ENCODE data around the gene RARS2. TPM values are rescaled to one million over a fixed set of nuclear protein-coding genes. Genes with fewer than 3 reads are reported as not detected.
"Not testable (repeated sequence)": the region's sequence is repeated elsewhere in the genome, so short reads cannot be mapped to it uniquely, and the experiment has no call there.

The RARS2 gene
- total and polyA plus RNA-seq, 2 donors = 25.3 to 32.1 TPM

- DNase-seq (ENCODE audit: low read depth in 6 of 9, low spot score in 9 of 9) = no peak
- H3K4me3 ChIP-seq (ENCODE audit: low read length in 2 of 2) = no peak overlapping the region
- no peaks in the 10 kb centered on the region for H3K4me1 ChIP-seq (ENCODE audit: control insufficient read depth in 2 of 2, insufficient read depth in 2 of 2, low read length in 2 of 2)
- H3K36me3 ChIP-seq (ENCODE audit: control insufficient read depth in 2 of 2, insufficient read depth in 2 of 2, low read length in 1 of 2) = peaks cover 8 to 41% of the 10 kb centered on the region in 2 donors
- no peaks in the 10 kb centered on the region for H3K9me3 ChIP-seq (ENCODE audit: control insufficient read depth in 2 of 2, insufficient read depth in 1 of 2, low read length in 1 of 2)
- H3K27me3 ChIP-seq (ENCODE audit: control insufficient read depth in 2 of 2, insufficient read depth in 1 of 2, low read length in 1 of 2) = no peaks in the 10 kb centered on the region
- WGBS = 98% methylated on average over 6 of the region's 6 CpGs
- no peak overlapping the region for H3K27ac ChIP-seq (ENCODE audit: low read depth in 1 of 2, low read length in 1 of 2)
Observed at GRCh38 chr6:87501809-87502572, 87.8 kb downstream of the RARS2 start.

GRCh38 chr6:87498048-87498447 is 91.7 kb downstream of the RARS2 start:
- no peak overlapping the region for H3K27ac ChIP-seq (ENCODE audit: low read depth in 1 of 2, low read length in 1 of 2)
- H3K27me3 ChIP-seq (ENCODE audit: control insufficient read depth in 2 of 2, insufficient read depth in 1 of 2, low read length in 1 of 2) = no peaks in the 10 kb centered on the region
- no peak overlapping the region for H3K4me3 ChIP-seq (ENCODE audit: low read length in 2 of 2)

GRCh38 chr6:87494761-87495422 is 94.9 kb downstream of the RARS2 start:
- DNase-seq (ENCODE audit: low read depth in 6 of 9, low spot score in 9 of 9) = peak in 1 of 9 donors; percentile 15
- no peak overlapping the region for H3K4me3 ChIP-seq (ENCODE audit: low read length in 2 of 2)
- H3K9me3 ChIP-seq (ENCODE audit: control insufficient read depth in 2 of 2, insufficient read depth in 1 of 2, low read length in 1 of 2) = no peaks in the 10 kb centered on the region
- WGBS = 94% methylated on average over 8 of the region's 8 CpGs
- no peaks in the 10 kb centered on the region for H3K4me1 ChIP-seq (ENCODE audit: control insufficient read depth in 2 of 2, insufficient read depth in 2 of 2, low read length in 2 of 2)
- H3K36me3 ChIP-seq (ENCODE audit: control insufficient read depth in 2 of 2, insufficient read depth in 2 of 2, low read length in 1 of 2) = no peaks in the 10 kb centered on the region
- no peak overlapping the region for H3K27ac ChIP-seq (ENCODE audit: low read depth in 1 of 2, low read length in 1 of 2)
- no peaks in the 10 kb centered on the region for H3K27me3 ChIP-seq (ENCODE audit: control insufficient read depth in 2 of 2, insufficient read depth in 1 of 2, low read length in 1 of 2)

More at GRCh38 chr6:87498048-87498447, 91.7 kb downstream of the RARS2 start:
- no peaks in the 10 kb centered on the region for H3K9me3 ChIP-seq (ENCODE audit: control insufficient read depth in 2 of 2, insufficient read depth in 1 of 2, low read length in 1 of 2)
- DNase-seq (ENCODE audit: low read depth in 6 of 9, low spot score in 9 of 9) = no peak
- H3K36me3 ChIP-seq (ENCODE audit: control insufficient read depth in 2 of 2, insufficient read depth in 2 of 2, low read length in 1 of 2) = peaks cover 4 to 16% of the 10 kb centered on the region in 2 donors
- no peaks in the 10 kb centered on the region for H3K4me1 ChIP-seq (ENCODE audit: control insufficient read depth in 2 of 2, insufficient read depth in 2 of 2, low read length in 2 of 2)

- H3K27ac ChIP-seq (ENCODE audit: low read depth in 1 of 2, low read length in 1 of 2); H3K9me3 ChIP-seq (ENCODE audit: control insufficient read depth in 2 of 2, insufficient read depth in 1 of 2, low read length in 1 of 2); H3K4me1 ChIP-seq (ENCODE audit: control insufficient read depth in 2 of 2, insufficient read depth in 2 of 2, low read length in 2 of 2); H3K36me3 ChIP-seq (ENCODE audit: control insufficient read depth in 2 of 2, insufficient read depth in 2 of 2, low read length in 1 of 2); H3K27me3 ChIP-seq (ENCODE audit: control insufficient read depth in 2 of 2, insufficient read depth in 1 of 2, low read length in 1 of 2); DNase-seq (ENCODE audit: low read depth in 6 of 9, low spot score in 9 of 9); H3K4me3 ChIP-seq (ENCODE audit: low read length in 2 of 2): not testable (repeated sequence)
- 98% methylated on average over 8 of the region's 8 CpGs for WGBS
Observed at GRCh38 chr6:87489326-87489725, 100.5 kb downstream of the RARS2 start.

- no peak for DNase-seq (ENCODE audit: low read depth in 6 of 9, low spot score in 9 of 9)
- H3K4me1 ChIP-seq (ENCODE audit: control insufficient read depth in 2 of 2, insufficient read depth in 2 of 2, low read length in 2 of 2) = no peaks in the 10 kb centered on the region
- 98% methylated on average over 4 of the region's 4 CpGs for WGBS
- H3K4me3 ChIP-seq (ENCODE audit: low read length in 2 of 2) = no peak overlapping the region
- no peak overlapping the region for H3K27ac ChIP-seq (ENCODE audit: low read depth in 1 of 2, low read length in 1 of 2)
- no peaks in the 10 kb centered on the region for H3K27me3 ChIP-seq (ENCODE audit: control insufficient read depth in 2 of 2, insufficient read depth in 1 of 2, low read length in 1 of 2)
- peaks cover 0 to 15% of the 10 kb centered on the region in 2 donors for H3K9me3 ChIP-seq (ENCODE audit: control insufficient read depth in 2 of 2, insufficient read depth in 1 of 2, low read length in 1 of 2)
- peaks cover 0 to 7% of the 10 kb centered on the region in 2 donors for H3K36me3 ChIP-seq (ENCODE audit: control insufficient read depth in 2 of 2, insufficient read depth in 2 of 2, low read length in 1 of 2)
Observed at GRCh38 chr6:87487555-87487954, 102.2 kb downstream of the RARS2 start.

GRCh38 chr6:87484491-87484890 is 105.3 kb downstream of the RARS2 start:
- H3K27ac ChIP-seq (ENCODE audit: low read depth in 1 of 2, low read length in 1 of 2) = no peak overlapping the region
- 98% methylated on average over 7 of the region's 7 CpGs for WGBS

GRCh38 chr6:87483929-87484328 is 105.9 kb downstream of the RARS2 start:
- Histone ChIP-seq H3K36me3 (ENCODE audit: control insufficient read depth in 2 of 2, insufficient read depth in 2 of 2, low read length in 1 of 2) (peaks cover 0 to 9% of the 10 kb centered on the region in 2 donors), H3K27ac (ENCODE audit: low read depth in 1 of 2, low read length in 1 of 2) (no peak overlapping the region), H3K27me3 (ENCODE audit: control insufficient read depth in 2 of 2, insufficient read depth in 1 of 2, low read length in 1 of 2) (no peaks in the 10 kb centered on the region), H3K4me1 (ENCODE audit: control insufficient read depth in 2 of 2, insufficient read depth in 2 of 2, low read length in 2 of 2) (no peaks in the 10 kb centered on the region), H3K4me3 (ENCODE audit: low read length in 2 of 2) (no peak overlapping the region), H3K9me3 (ENCODE audit: control insufficient read depth in 2 of 2, insufficient read depth in 1 of 2, low read length in 1 of 2) (peaks cover 0 to 15% of the 10 kb centered on the region in 2 donors)
- WGBS = 57% methylated on average over 9 of the region's 9 CpGs
- peak in 8 of 9 donors; percentile 4 to 71 (median 16) for DNase-seq (ENCODE audit: low read depth in 6 of 9, low spot score in 9 of 9)

More at GRCh38 chr6:87484491-87484890, 105.3 kb downstream of the RARS2 start:
- Histone ChIP-seq H3K9me3 (ENCODE audit: control insufficient read depth in 2 of 2, insufficient read depth in 1 of 2, low read length in 1 of 2) (peaks cover 0 to 15% of the 10 kb centered on the region in 2 donors), H3K4me3 (ENCODE audit: low read length in 2 of 2) (no peak overlapping the region), H3K4me1 (ENCODE audit: control insufficient read depth in 2 of 2, insufficient read depth in 2 of 2, low read length in 2 of 2) (no peaks in the 10 kb centered on the region), H3K27me3 (ENCODE audit: control insufficient read depth in 2 of 2, insufficient read depth in 1 of 2, low read length in 1 of 2) (no peaks in the 10 kb centered on the region), H3K36me3 (ENCODE audit: control insufficient read depth in 2 of 2, insufficient read depth in 2 of 2, low read length in 1 of 2) (peaks cover 0 to 7% of the 10 kb centered on the region in 2 donors)
- no peak for DNase-seq (ENCODE audit: low read depth in 6 of 9, low spot score in 9 of 9)

- peaks cover 0 to 15% of the 10 kb centered on the region in 2 donors for H3K9me3 ChIP-seq (ENCODE audit: control insufficient read depth in 2 of 2, insufficient read depth in 1 of 2, low read length in 1 of 2)
- H3K36me3 ChIP-seq (ENCODE audit: control insufficient read depth in 2 of 2, insufficient read depth in 2 of 2, low read length in 1 of 2) = peaks cover 0 to 17% of the 10 kb centered on the region in 2 donors
- no peak overlapping the region for H3K27ac ChIP-seq (ENCODE audit: low read depth in 1 of 2, low read length in 1 of 2)
- WGBS = 82% methylated on average over 4 of the region's 4 CpGs
- DNase-seq (ENCODE audit: low read depth in 6 of 9, low spot score in 9 of 9) = no peak
- H3K27me3 ChIP-seq (ENCODE audit: control insufficient read depth in 2 of 2, insufficient read depth in 1 of 2, low read length in 1 of 2) = no peaks in the 10 kb centered on the region
- H3K4me1 ChIP-seq (ENCODE audit: control insufficient read depth in 2 of 2, insufficient read depth in 2 of 2, low read length in 2 of 2) = no peaks in the 10 kb centered on the region
- H3K4me3 ChIP-seq (ENCODE audit: low read length in 2 of 2) = no peak overlapping the region
Observed at GRCh38 chr6:87482366-87482765, 107.4 kb downstream of the RARS2 start.

GRCh38 chr6:87481931-87482330 is 107.9 kb downstream of the RARS2 start:
- Histone ChIP-seq H3K4me3 (ENCODE audit: low read length in 2 of 2) (no peak overlapping the region), H3K27me3 (ENCODE audit: control insufficient read depth in 2 of 2, insufficient read depth in 1 of 2, low read length in 1 of 2) (no peaks in the 10 kb centered on the region), H3K36me3 (ENCODE audit: control insufficient read depth in 2 of 2, insufficient read depth in 2 of 2, low read length in 1 of 2) (peaks cover 0 to 17% of the 10 kb centered on the region in 2 donors), H3K27ac (ENCODE audit: low read depth in 1 of 2, low read length in 1 of 2) (no peak overlapping the region), H3K4me1 (ENCODE audit: control insufficient read depth in 2 of 2, insufficient read depth in 2 of 2, low read length in 2 of 2) (no peaks in the 10 kb centered on the region), H3K9me3 (ENCODE audit: control insufficient read depth in 2 of 2, insufficient read depth in 1 of 2, low read length in 1 of 2) (peaks cover 0 to 15% of the 10 kb centered on the region in 2 donors)
- WGBS = 94% methylated on average over 3 of the region's 3 CpGs
- no peak for DNase-seq (ENCODE audit: low read depth in 6 of 9, low spot score in 9 of 9)
